Immature natural killer cell (primary cell): ENCODE measurements around the gene GPRC5B. TPM values are rescaled to one million over a fixed set of nuclear protein-coding genes. Genes with fewer than 3 reads are reported as not detected.

ENCODE experiments used
- DNase-seq, 3 donors: peaks; one replicate each; pipeline ENCODE4 v3.0.0; 2022; ENCODE audit warnings: mixed read lengths in 1 of 3
- H3K27ac Mint-ChIP-seq, 6 donors: one replicate each; pipeline ENCODE4 v1.8.0; 2020; ENCODE audit warnings: mixed read lengths in 6 of 6, mild to moderate bottlenecking in 5 of 6, inconsistent platforms in 4 of 6, moderate library complexity in 3 of 6
- H3K27me3 Mint-ChIP-seq, 3 donors: one replicate each; pipeline ENCODE4 v1.8.0; 2020 to 2021; ENCODE audit warnings: low read depth in 3 of 3, mild to moderate bottlenecking in 3 of 3, mixed read lengths in 3 of 3, moderate library complexity in 3 of 3, inconsistent platforms in 1 of 3
- H3K36me3 Mint-ChIP-seq, 3 donors: one replicate each; pipeline ENCODE4 v1.8.0; 2020; ENCODE audit warnings: mixed read lengths in 3 of 3, inconsistent platforms in 2 of 3, mild to moderate bottlenecking in 2 of 3
- H3K4me1 Mint-ChIP-seq, 2 donors: one replicate each; pipeline ENCODE4 v1.8.0; 2020; ENCODE audit warnings: inconsistent platforms in 2 of 2, mild to moderate bottlenecking in 2 of 2, mixed read lengths in 2 of 2, moderate library complexity in 1 of 2
- H3K4me3 Mint-ChIP-seq, 5 donors: one replicate each; pipeline ENCODE4 v1.8.0; 2020; ENCODE audit warnings: mild to moderate bottlenecking in 5 of 5, mixed read lengths in 5 of 5, inconsistent platforms in 3 of 5, moderate library complexity in 3 of 5
- H3K9me3 Mint-ChIP-seq, 6 donors: one replicate each; pipeline ENCODE4 v1.8.0; 2020; ENCODE audit warnings: mild to moderate bottlenecking in 6 of 6, mixed read lengths in 6 of 6, inconsistent platforms in 4 of 6, moderate library complexity in 3 of 6
- polyA plus RNA-seq, 3 donors: library from polyadenylated mRNA; unstranded; fragments of 300-500 nt; fragmentation: Illumina TruSeq; gene quantifications; one replicate each; pipeline ENCODE4 v1.2.3, GENCODE V29; 2021

Gene GPRC5B
- polyA plus RNA-seq, 3 donors from 2014 or later: not detected

DNA sequence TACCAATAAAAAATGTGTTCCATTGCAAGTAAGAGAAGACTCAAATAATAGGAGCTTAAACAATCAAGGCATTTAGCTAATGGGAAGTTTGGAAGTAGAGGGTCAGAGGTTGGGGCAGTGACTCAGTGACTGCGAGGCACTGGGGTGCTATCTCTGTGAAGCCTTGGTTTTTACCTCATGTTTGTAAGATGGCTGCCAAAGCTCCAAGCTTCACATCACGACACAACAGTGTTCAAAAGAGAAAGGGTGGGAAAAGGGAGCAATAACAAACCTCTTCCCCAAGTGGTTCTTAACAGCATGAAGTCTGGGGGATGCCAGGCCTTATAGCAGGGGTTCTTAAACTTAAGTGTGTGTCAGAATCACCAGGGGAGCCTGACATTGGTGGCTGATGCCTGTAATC is 26.6 kb upstream of the GPRC5B start:
- no peak for DNase-seq
- Mint-ChIP-seq H3K27me3 (peaks cover 11 to 17% (median 16%) of the 10 kb centered on the region in 3 donors), H3K27ac (no peak overlapping the region), H3K36me3 (no peaks in the 10 kb centered on the region), H3K9me3 (no peaks in the 10 kb centered on the region), H3K4me3 (no peak overlapping the region), H3K4me1 (peaks cover 7 to 9% of the 10 kb centered on the region in 2 donors)

- no peak for DNase-seq
- Mint-ChIP-seq H3K9me3 (no peaks in the 10 kb centered on the region), H3K4me3 (no peak overlapping the region)
These were observed 25.2 kb upstream of the GPRC5B start for GRCh38 chr16:19909750-19910322.

DNA sequence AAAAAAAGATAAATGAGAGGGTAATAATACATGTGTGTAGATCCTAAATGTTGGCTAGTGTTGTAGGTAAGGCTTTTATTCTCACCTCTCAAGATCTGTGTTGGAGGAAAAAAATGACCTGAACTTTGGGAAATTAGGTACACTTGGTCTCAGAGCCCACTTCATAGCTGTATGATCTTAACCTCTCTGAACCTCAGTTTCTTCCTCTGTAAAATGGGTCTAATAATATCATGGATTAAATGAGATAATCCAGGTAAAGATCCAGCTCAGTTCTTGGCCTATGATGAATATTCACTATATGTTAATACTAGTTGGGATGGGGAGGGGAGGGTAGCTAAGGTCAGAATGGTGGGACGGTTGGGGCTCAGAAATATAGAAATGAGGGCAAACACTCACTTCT is 24.3 kb upstream of the GPRC5B start:
- no peak overlapping the region for H3K4me3 Mint-ChIP-seq
- H3K27me3 Mint-ChIP-seq: peaks cover 11 to 14% (median 13%) of the 10 kb centered on the region in 3 donors
- H3K27ac Mint-ChIP-seq: no peak overlapping the region
- H3K4me1 Mint-ChIP-seq: peaks cover 7 to 9% of the 10 kb centered on the region in 2 donors
- no peak for DNase-seq
- H3K9me3 Mint-ChIP-seq: no peaks in the 10 kb centered on the region
- H3K36me3 Mint-ChIP-seq: no peaks in the 10 kb centered on the region

More at GRCh38 chr16:19909750-19910322, 25.2 kb upstream of the GPRC5B start:
- peaks cover 7 to 9% of the 10 kb centered on the region in 2 donors for H3K4me1 Mint-ChIP-seq
- no peaks in the 10 kb centered on the region for H3K36me3 Mint-ChIP-seq
- H3K27ac Mint-ChIP-seq: no peak overlapping the region
- H3K27me3 Mint-ChIP-seq: peaks cover 8 to 14% (median 13%) of the 10 kb centered on the region in 3 donors

DNA sequence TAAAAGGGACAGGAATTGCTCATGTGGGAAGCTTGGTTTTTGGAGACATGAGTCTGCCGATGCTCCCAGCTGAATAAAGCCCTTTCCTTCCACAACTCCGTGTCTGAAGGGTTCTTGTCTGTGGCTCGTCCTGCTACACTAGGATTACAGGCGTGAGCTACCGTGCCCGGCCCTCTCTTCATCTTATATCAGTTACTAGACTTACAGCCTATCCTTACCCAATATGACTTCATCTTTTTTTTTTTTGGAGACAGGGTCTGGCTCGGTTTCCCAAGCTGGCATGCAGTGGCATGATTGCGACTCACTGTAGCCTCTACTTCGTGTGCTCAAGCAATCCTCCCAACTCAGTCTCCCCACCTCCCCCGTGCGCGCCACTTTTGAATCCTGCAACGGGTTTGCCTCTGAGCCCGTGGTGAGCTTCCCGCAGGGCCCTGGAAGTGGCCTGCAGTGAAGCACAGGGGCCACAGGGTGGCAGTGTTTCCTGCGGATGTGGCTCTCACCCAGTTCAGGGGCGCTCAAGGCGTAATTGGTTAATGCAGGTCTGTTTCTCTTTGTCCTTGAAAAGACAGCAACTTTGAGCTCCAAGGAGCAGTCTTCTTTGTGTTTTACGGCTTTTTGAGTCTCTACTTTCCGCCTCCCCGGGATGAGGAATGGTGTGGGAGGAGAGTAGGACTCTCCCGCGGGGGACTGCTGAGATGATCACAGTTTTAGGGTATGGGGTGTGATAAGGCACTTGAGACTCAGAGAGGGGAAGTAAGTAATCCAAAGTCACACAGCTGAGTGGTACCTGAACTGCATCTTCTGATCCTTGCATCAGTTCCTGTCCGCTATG is 22.7 kb upstream of the GPRC5B start:
- Mint-ChIP-seq H3K27ac (no peak overlapping the region), H3K4me3 (peak overlapping the region; percentile 38 to 76 (median 60)), H3K36me3 (no peaks in the 10 kb centered on the region), H3K27me3 (peaks cover 13 to 14% (median 13%) of the 10 kb centered on the region in 3 donors), H3K9me3 (no peaks in the 10 kb centered on the region), H3K4me1 (peaks cover 7 to 9% of the 10 kb centered on the region in 2 donors)
- peak; percentile 18 to 57 (median 49) for DNase-seq

DNA sequence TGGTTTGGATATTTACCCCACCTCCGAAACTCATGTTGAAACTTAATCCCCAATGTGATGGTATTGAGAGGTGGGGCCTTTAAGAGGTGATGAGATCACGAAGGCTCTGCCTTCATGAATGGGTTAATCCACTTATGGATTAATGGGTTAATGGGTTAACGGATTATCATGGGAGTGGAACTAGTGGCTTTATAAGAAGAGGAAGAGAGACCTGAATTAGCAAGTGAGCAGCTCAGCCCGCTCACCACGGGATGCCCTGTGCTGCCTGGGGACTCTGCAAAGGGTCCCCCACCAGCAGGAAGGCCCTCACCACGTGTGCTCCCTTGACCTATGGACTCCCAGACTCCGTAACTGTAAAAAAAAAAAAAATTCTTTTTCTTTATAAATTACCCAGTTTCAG is 16.5 kb upstream of the GPRC5B start:
- Mint-ChIP-seq H3K4me3 (no peak overlapping the region), H3K27ac (no peak overlapping the region)

DNA sequence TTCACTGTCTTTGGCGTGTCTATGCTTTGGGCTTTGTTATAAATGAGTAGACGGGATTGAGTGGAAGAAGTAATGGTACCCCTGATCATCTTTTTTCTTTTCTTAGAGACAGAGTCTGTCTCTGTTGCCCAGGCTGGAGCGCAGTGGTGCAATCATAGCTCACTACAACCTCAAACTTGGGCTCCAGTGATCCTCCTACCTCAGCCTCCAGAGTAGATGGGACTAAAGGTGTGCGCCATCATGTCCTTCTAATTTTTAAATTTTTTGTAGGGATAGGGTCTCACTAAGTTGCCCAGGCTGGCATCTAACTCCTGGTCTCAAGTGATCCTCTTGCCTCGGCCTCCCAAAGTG is 14.9 kb upstream of the GPRC5B start:
- peaks cover 0 to 8% (median 2%) of the 10 kb centered on the region in 3 donors for H3K27me3 Mint-ChIP-seq
- H3K4me3 Mint-ChIP-seq: no peak overlapping the region
- DNase-seq: no peak
- no peak overlapping the region for H3K27ac Mint-ChIP-seq
- no peaks in the 10 kb centered on the region for H3K4me1 Mint-ChIP-seq
- H3K36me3 Mint-ChIP-seq: no peaks in the 10 kb centered on the region
- H3K9me3 Mint-ChIP-seq: no peaks in the 10 kb centered on the region

More for the DNA sequence above, 16.5 kb upstream of the GPRC5B start:
- no peaks in the 10 kb centered on the region for H3K9me3 Mint-ChIP-seq
- H3K36me3 Mint-ChIP-seq: no peaks in the 10 kb centered on the region
- DNase-seq: no peak
- peaks cover 0 to 7% (median 2%) of the 10 kb centered on the region in 3 donors for H3K27me3 Mint-ChIP-seq
- H3K4me1 Mint-ChIP-seq: no peaks in the 10 kb centered on the region

DNA sequence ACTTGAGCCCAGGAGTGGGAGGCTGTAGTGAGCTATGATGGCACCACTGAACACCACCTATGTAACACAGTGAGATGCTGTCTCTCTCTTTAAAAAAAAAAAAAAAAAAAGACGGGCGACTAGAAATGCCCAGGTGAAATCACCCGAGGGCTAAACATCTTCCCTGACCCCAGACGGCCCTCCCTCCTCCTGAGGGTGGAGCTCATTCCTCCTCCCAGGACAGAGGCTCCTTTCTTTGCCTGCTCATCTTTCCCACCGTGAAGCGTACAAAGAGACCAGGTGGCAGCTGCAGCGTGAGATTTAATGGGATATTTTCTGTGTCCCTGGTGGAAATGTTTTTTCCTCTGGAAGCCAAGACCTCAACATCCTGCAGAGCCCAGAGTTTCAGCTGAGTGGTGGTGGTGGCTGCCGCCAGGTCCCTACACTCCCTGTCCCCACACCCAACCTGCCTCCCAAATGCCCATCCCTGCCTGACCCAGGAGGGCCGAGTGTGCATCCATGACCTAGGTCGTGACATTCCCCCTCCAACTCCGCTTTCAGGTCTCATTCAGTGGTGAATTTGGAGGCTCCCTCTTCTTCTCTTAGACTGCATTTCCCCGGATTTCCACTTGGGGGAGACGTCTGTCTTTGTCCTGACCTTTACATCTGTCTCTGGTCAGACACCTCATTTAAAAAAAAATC is 14.4 kb upstream of the GPRC5B start:
- no peak overlapping the region for H3K4me3 Mint-ChIP-seq
- H3K4me1 Mint-ChIP-seq: no peaks in the 10 kb centered on the region
- H3K9me3 Mint-ChIP-seq: no peaks in the 10 kb centered on the region
- H3K27me3 Mint-ChIP-seq: peaks cover 0 to 7% (median 2%) of the 10 kb centered on the region in 3 donors
- H3K36me3 Mint-ChIP-seq: no peaks in the 10 kb centered on the region
- DNase-seq: no peak
- H3K27ac Mint-ChIP-seq: no peak overlapping the region

DNA sequence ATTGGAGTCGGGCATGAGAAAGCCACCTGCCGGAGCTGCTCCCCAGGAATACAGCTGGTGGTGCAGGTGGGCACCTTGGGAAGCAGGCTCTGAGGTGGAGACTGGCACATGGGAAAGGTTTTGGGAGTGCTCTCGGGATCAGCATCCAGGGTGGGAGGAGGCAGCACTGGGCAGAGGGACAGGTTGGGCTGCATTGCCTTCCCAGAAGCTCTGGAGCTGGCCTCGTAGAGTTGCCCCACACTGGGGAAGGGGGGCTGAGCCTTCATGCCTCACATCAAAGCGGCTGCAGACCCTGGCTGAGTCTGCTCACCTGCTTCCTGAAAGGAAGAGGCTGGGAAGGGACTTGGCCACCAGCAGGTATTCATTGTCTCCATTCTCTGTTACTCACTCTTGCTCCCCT is 13.5 kb upstream of the GPRC5B start:
- no peak overlapping the region for H3K4me3 Mint-ChIP-seq
- no peak overlapping the region for H3K27ac Mint-ChIP-seq
- no peaks in the 10 kb centered on the region for H3K36me3 Mint-ChIP-seq
- H3K27me3 Mint-ChIP-seq: peaks cover 0 to 4% (median 2%) of the 10 kb centered on the region in 3 donors
- no peaks in the 10 kb centered on the region for H3K9me3 Mint-ChIP-seq
- no peak for DNase-seq
- no peaks in the 10 kb centered on the region for H3K4me1 Mint-ChIP-seq

GRCh38 chr16:19896951-19897350 is 12.3 kb upstream of the GPRC5B start:
- no peaks in the 10 kb centered on the region for H3K36me3 Mint-ChIP-seq
- H3K27me3 Mint-ChIP-seq: peaks cover 0 to 2% (median 2%) of the 10 kb centered on the region in 3 donors
- H3K9me3 Mint-ChIP-seq: no peaks in the 10 kb centered on the region
- no peaks in the 10 kb centered on the region for H3K4me1 Mint-ChIP-seq
- no peak overlapping the region for H3K27ac Mint-ChIP-seq
- H3K4me3 Mint-ChIP-seq: no peak overlapping the region
- no peak for DNase-seq

- Mint-ChIP-seq H3K36me3 (no peaks in the 10 kb centered on the region), H3K27me3 (peaks cover 0 to 3% (median 0%) of the 10 kb centered on the region in 3 donors), H3K4me1 (no peaks in the 10 kb centered on the region), H3K27ac (no peak overlapping the region), H3K4me3 (no peak overlapping the region), H3K9me3 (no peaks in the 10 kb centered on the region)
- no peak for DNase-seq
These were observed 9.9 kb upstream of the GPRC5B start for GRCh38 chr16:19894586-19894985.

GRCh38 chr16:19892902-19893301 is 8.3 kb upstream of the GPRC5B start:
- no peaks in the 10 kb centered on the region for H3K4me1 Mint-ChIP-seq
- no peaks in the 10 kb centered on the region for H3K9me3 Mint-ChIP-seq
- peaks cover 0 to 5% (median 4%) of the 10 kb centered on the region in 3 donors for H3K27me3 Mint-ChIP-seq
- no peak overlapping the region for H3K27ac Mint-ChIP-seq
- no peak for DNase-seq
- H3K4me3 Mint-ChIP-seq: no peak overlapping the region
- no peaks in the 10 kb centered on the region for H3K36me3 Mint-ChIP-seq

GRCh38 chr16:19890901-19891300 is 6.3 kb upstream of the GPRC5B start:
- no peaks in the 10 kb centered on the region for H3K36me3 Mint-ChIP-seq
- DNase-seq: no peak
- no peak overlapping the region for H3K27ac Mint-ChIP-seq
- H3K9me3 Mint-ChIP-seq: no peaks in the 10 kb centered on the region
- peaks cover 0 to 8% (median 7%) of the 10 kb centered on the region in 3 donors for H3K27me3 Mint-ChIP-seq
- H3K4me3 Mint-ChIP-seq: no peak overlapping the region
- peaks cover 7% of the 10 kb centered on the region in 2 donors for H3K4me1 Mint-ChIP-seq

DNA sequence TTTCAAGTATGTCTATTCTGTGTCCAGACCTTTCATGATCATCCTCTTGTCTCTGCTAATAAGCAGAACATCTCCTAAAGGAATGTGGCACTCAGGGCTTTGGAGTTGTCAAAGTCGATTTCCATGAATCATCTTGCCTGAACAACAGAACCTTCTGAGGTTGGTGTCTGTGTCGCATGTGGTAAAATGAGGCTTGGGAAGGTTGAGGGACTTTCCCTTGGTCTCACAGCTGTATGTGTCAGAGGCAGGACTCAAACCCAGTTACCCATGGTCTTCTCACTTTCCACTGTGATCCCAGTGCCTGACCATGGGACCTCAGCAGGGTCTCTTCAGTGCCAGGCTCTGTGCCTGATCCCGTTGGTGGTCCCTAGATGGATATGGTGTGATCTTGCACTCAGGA is 4.2 kb upstream of the GPRC5B start:
- H3K9me3 Mint-ChIP-seq: peaks cover 0 to 2% (median 0%) of the 10 kb centered on the region in 6 donors
- no peak overlapping the region for H3K27ac Mint-ChIP-seq
- no peaks in the 10 kb centered on the region for H3K36me3 Mint-ChIP-seq
- no peak overlapping the region for H3K4me3 Mint-ChIP-seq
- no peak for DNase-seq
- peaks cover 4 to 16% (median 5%) of the 10 kb centered on the region in 3 donors for H3K27me3 Mint-ChIP-seq
- H3K4me1 Mint-ChIP-seq: peaks cover 16% of the 10 kb centered on the region in 2 donors
